ENCODE measurements around the gene PHACTR2. TPM values are rescaled to one million over a fixed set of nuclear protein-coding genes. Genes with fewer than 3 reads are reported as not detected.
"Not testable (repeated sequence)": the region's sequence is repeated elsewhere in the genome, so short reads cannot be mapped to it uniquely, and the experiment has no call there.

PHACTR2 gene
- polyA plus RNA-seq, 1 experiment = 38.0 TPM

- Histone ChIP-seq H3K27me3 (ENCODE audit: control insufficient read depth, insufficient read depth, low read length) (no peaks in the 10 kb centered on the region), H3K27ac (ENCODE audit: low read depth, low read length) (no peak overlapping the region), H3K4me3 (ENCODE audit: low read depth, low read length) (no peak overlapping the region), H3K9me3 (ENCODE audit: control insufficient read depth, insufficient read depth, low read length) (no peaks in the 10 kb centered on the region)
- POLR2A ChIA-PET = no interaction called here
- CTCF ChIA-PET = no interaction called here
- TF ChIP-seq CTCF (IDR thresholded peaks at IDR 0.05; ENCODE audit: low read depth, low read length) = no peak
- DNase-seq (ENCODE audit: low read depth, low spot score) = no peak
Measured at GRCh38 chr6:143637691-143638090, 40.1 kb upstream of the PHACTR2 start.

- no peak for TF ChIP-seq CTCF (IDR thresholded peaks at IDR 0.05; ENCODE audit: low read depth, low read length)
- POLR2A ChIA-PET = interaction anchor here (0.8 kb wide), 1 partner anchor 12 kb away, joined by 3 read pairs; no protein-coding TSS in a partner anchor
- DNase-seq (ENCODE audit: low read depth, low spot score) = no peak
- Histone ChIP-seq H3K9me3 (ENCODE audit: control insufficient read depth, insufficient read depth, low read length) (no peaks in the 10 kb centered on the region), H3K27me3 (ENCODE audit: control insufficient read depth, insufficient read depth, low read length) (no peaks in the 10 kb centered on the region), H3K27ac (ENCODE audit: low read depth, low read length) (no peak overlapping the region), H3K4me3 (ENCODE audit: low read depth, low read length) (no peak overlapping the region)
- CTCF ChIA-PET = no interaction called here
Measured at GRCh38 chr6:143642403-143642802, 35.4 kb upstream of the PHACTR2 start.

- no peak overlapping the region for H3K27ac ChIP-seq (ENCODE audit: low read depth, low read length)
- no peak overlapping the region for H3K4me3 ChIP-seq (ENCODE audit: low read depth, low read length)
- ChIA-PET CTCF (interaction anchor here (0.6 kb wide), 1 partner anchor 42 kb away, joined by 3 read pairs; no protein-coding TSS in a partner anchor), POLR2A (interaction anchor here (1.0 kb wide), 1 partner anchor 9 kb away, joined by 3 read pairs; no protein-coding TSS in a partner anchor)
- DNase-seq (ENCODE audit: low read depth, low spot score) = no peak
- no peaks in the 10 kb centered on the region for H3K27me3 ChIP-seq (ENCODE audit: control insufficient read depth, insufficient read depth, low read length)
- no peak for TF ChIP-seq CTCF (IDR thresholded peaks at IDR 0.05; ENCODE audit: low read depth, low read length)
- no peaks in the 10 kb centered on the region for H3K9me3 ChIP-seq (ENCODE audit: control insufficient read depth, insufficient read depth, low read length)
Measured at GRCh38 chr6:143647191-143647590, 30.6 kb upstream of the PHACTR2 start.

- POLR2A ChIA-PET = interaction anchor here (1.0 kb wide), 1 partner anchor 9 kb away, joined by 3 read pairs; no protein-coding TSS in a partner anchor
- no peak overlapping the region for H3K4me3 ChIP-seq (ENCODE audit: low read depth, low read length)
- no peaks in the 10 kb centered on the region for H3K9me3 ChIP-seq (ENCODE audit: control insufficient read depth, insufficient read depth, low read length)
- H3K27ac ChIP-seq (ENCODE audit: low read depth, low read length) = no peak overlapping the region
- TF ChIP-seq CTCF (IDR thresholded peaks at IDR 0.05; ENCODE audit: low read depth, low read length) = no peak
- H3K27me3 ChIP-seq (ENCODE audit: control insufficient read depth, insufficient read depth, low read length) = no peaks in the 10 kb centered on the region
- CTCF ChIA-PET = no interaction called here
- no peak for DNase-seq (ENCODE audit: low read depth, low spot score)
Measured at GRCh38 chr6:143647732-143648131, 30.0 kb upstream of the PHACTR2 start.

- H3K9me3 ChIP-seq (ENCODE audit: control insufficient read depth, insufficient read depth, low read length); H3K4me3 ChIP-seq (ENCODE audit: low read depth, low read length); CTCF ChIA-PET; H3K27ac ChIP-seq (ENCODE audit: low read depth, low read length); DNase-seq (ENCODE audit: low read depth, low spot score); H3K27me3 ChIP-seq (ENCODE audit: control insufficient read depth, insufficient read depth, low read length); POLR2A ChIA-PET: not testable (repeated sequence)
Measured at GRCh38 chr6:143649319-143649718, 28.4 kb upstream of the PHACTR2 start.

GRCh38 chr6:143651328-143651727 is 26.4 kb upstream of the PHACTR2 start:
- H3K9me3 ChIP-seq (ENCODE audit: control insufficient read depth, insufficient read depth, low read length) = not testable (repeated sequence)

More at GRCh38 chr6:143651328-143651727, 26.4 kb upstream of the PHACTR2 start:
- CTCF ChIA-PET; H3K4me3 ChIP-seq (ENCODE audit: low read depth, low read length); H3K27me3 ChIP-seq (ENCODE audit: control insufficient read depth, insufficient read depth, low read length); DNase-seq (ENCODE audit: low read depth, low spot score); POLR2A ChIA-PET; H3K27ac ChIP-seq (ENCODE audit: low read depth, low read length): not testable (repeated sequence)

Data from AG04450 (cell line).